Stomach (tissue), 9 donors: Measurements from ENCODE around the gene MARCHF11. TPM values are rescaled to one million over a fixed set of nuclear protein-coding genes. Genes with fewer than 3 reads are reported as not detected.

Experiments used
- DNase-seq, 2 donors: peaks; one replicate each; pipeline versions ENCODE4 v3.0.0 to v3.0.0-alpha.2; 2013 to 2019
- H3K27ac ChIP-seq, 5 donors: fragments of 200-600 bp in 4 of 5; sonication (generic) in 4 of 5; one replicate each; pipeline ENCODE4 v1.5.1; 2013 to 2019; ENCODE audit warnings: mild to moderate bottlenecking in 1 of 5, moderate library complexity in 1 of 5
- H3K27me3 ChIP-seq, 3 donors: fragments of 200-600 bp; sonication (generic); one replicate each; pipeline ENCODE4 v1.5.1; 2017 to 2019; ENCODE audit warnings: mixed run types in 1 of 3
- H3K36me3 ChIP-seq, 4 donors: fragments of 200-600 bp; sonication (generic); 1 replicate in 3 of 4; 2 replicates in 1 of 4; pipeline ENCODE4 v1.5.1; 2016 to 2019
- H3K4me1 ChIP-seq, 4 donors: fragments of 200-600 bp; sonication (generic); one replicate each; pipeline ENCODE4 v1.5.1; 2016 to 2019
- H3K4me3 ChIP-seq, 4 donors: fragments of 200-600 bp; sonication (generic) in 3 of 4; one replicate each; pipeline ENCODE4 v1.5.1; 2016 to 2019; ENCODE audit warnings: mild to moderate bottlenecking in 1 of 4
- H3K9me3 ChIP-seq, 4 donors: fragments of 200-600 bp; sonication (generic); one replicate each; pipeline ENCODE4 v1.5.1; 2016 to 2019
- EP300 ChIP-seq: sonication (generic); formaldehyde crosslinking; IDR thresholded peaks from one replicate; pipeline ENCODE4 v1.6.1; 2017; ENCODE audit warnings: antibody characterized with exemption
- POLR2A ChIP-seq, 4 donors: fragments of 450-650 bp; IDR thresholded peaks; one replicate each; pipeline ENCODE4 v1.6.1; 2016; ENCODE audit warnings: antibody characterized with exemption in 4 of 4, control low read depth in 2 of 4, mild to moderate bottlenecking in 1 of 4, moderate library complexity in 1 of 4
- POLR2AphosphoS5 ChIP-seq, 3 donors: sonication (generic); formaldehyde crosslinking; IDR thresholded peaks; one replicate each; pipeline ENCODE4 v1.6.1; 2016; ENCODE audit warnings: antibody characterized with exemption in 3 of 3
- WGBS, 5 donors: extraction: QIAGEN DNeasy Blood & Tissue Kit in 3 of 5; methylation state at CpG; one replicate each; pipeline versions ENCODE4 v1.1.5 to v1.1.7; 2013 to 2018; 5-methylcytosine and 5-hydroxymethylcytosine counted together
- intact Hi-C: fragments of 100-400 bp; cut with DNase I; formaldehyde crosslinking; loops from one replicate; pipeline ENCODE4 v1.15.1; 2023; ENCODE audit warnings: low total_unique reads
- polyA plus RNA-seq, 3 donors: library from polyadenylated mRNA; stranded (reverse); fragments of 200-250 nt; gene quantifications; one replicate each; pipeline ENCODE4 v1.2.3, GENCODE V29; 2013
- total RNA-seq, 5 donors: library from RNA; depleted of rRNA; stranded (reverse); fragments of >200 nt; gene quantifications; one replicate each; pipeline versions ENCODE4 v1.1.0 to v1.2.3, GENCODE V29; 2014 to 2016
- TF ChIP-seq, protein P1 (sequence below), 7 experiments: fragments of 450-650 bp in 4 of 7; fragments of 200-600 bp in 3 of 7; sonication (generic) in 3 of 7; IDR thresholded peaks; one replicate each; pipeline ENCODE4 v1.5.1; 2016 to 2019; ENCODE audit warnings: antibody characterized with exemption in 7 of 7, control low read depth in 2 of 7, mild to moderate bottlenecking in 1 of 7
- donor health status: healthy with polysubstance abuse.
- donor health status: Bipolar disorder and iron deficiency.
- donor health status: healthy.

The MARCHF11 gene
- total and polyA plus RNA-seq, 8 donors = not detected

DNA sequence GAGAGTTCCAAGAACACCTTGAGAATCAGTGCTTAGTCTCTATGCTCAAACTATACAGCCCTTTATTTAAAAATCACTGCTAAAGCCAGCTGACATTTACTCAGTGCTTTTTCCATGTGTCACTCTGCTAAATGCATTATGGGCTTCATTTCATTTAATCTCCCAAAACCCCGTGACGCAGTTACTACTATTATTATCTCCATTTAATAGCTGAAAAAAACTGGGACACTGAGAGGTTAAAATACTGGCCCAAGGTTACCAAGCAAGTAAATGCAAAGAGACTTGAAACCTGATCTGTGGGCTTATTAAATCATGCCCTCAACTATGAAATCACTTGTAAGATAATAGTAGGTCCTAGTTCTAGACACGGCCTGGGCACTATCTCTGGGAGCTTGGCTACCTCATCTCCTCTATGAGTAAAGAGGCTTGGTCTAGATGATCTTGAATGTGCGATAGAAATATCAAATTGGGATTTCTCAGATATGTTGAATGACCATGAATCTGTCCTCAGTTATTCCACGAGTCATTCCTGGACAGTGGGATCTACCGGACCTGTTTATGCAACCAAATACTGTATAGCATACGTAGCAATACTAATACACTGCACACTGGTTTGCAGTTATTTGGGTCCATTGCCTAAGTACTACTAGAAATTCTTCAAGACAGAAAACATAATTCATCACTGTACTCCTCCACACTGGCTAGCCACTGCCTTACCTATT, 32.3 kb downstream of the MARCHF11 start:
- 61 to 76% (median 74%) methylated on average over 7 of the region's 7 CpGs for WGBS, 5 donors
- Histone ChIP-seq H3K9me3 (peaks cover 0 to 6% (median 3%) of the 10 kb centered on the region in 4 donors), H3K27ac (no peak overlapping the region), H3K4me1 (no peaks in the 10 kb centered on the region), H3K36me3 (no peaks in the 10 kb centered on the region), H3K27me3 (no peaks in the 10 kb centered on the region), H3K4me3 (no peak overlapping the region)
- TF ChIP-seq EP300 (no peak), POLR2A (IDR thresholded peaks at IDR 0.05) (no peak), POLR2AphosphoS5 (IDR thresholded peaks at IDR 0.05) (no peak)
- TF ChIP-seq, protein P1, sequence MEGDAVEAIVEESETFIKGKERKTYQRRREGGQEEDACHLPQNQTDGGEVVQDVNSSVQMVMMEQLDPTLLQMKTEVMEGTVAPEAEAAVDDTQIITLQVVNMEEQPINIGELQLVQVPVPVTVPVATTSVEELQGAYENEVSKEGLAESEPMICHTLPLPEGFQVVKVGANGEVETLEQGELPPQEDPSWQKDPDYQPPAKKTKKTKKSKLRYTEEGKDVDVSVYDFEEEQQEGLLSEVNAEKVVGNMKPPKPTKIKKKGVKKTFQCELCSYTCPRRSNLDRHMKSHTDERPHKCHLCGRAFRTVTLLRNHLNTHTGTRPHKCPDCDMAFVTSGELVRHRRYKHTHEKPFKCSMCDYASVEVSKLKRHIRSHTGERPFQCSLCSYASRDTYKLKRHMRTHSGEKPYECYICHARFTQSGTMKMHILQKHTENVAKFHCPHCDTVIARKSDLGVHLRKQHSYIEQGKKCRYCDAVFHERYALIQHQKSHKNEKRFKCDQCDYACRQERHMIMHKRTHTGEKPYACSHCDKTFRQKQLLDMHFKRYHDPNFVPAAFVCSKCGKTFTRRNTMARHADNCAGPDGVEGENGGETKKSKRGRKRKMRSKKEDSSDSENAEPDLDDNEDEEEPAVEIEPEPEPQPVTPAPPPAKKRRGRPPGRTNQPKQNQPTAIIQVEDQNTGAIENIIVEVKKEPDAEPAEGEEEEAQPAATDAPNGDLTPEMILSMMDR (IDR thresholded peaks at IDR 0.05) = no peak
- intact Hi-C loops = no loop called here
- DNase-seq = no peak

DNA sequence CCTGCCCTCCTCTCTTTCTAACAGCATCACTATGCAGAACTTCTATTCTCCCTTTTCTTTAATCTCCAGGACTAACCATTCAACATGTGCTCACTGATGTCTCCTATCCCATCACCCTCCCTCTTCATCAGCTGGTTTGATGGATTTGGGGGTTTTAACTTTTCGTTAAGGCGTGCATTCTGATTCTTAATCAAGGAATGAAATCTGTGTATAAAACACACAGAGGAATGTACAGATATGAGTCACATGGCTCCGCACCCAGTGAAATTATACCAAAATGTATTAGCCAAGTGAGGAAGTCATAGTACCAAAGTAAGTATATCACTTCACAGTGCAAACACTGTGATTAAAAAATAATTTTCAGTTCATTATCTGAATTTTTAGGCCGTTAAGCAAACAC, 35.2 kb downstream of the MARCHF11 start:
- Histone ChIP-seq H3K27ac (no peak overlapping the region), H3K9me3 (peaks cover 0 to 3% (median under 1%) of the 10 kb centered on the region in 4 donors), H3K27me3 (no peaks in the 10 kb centered on the region), H3K4me3 (no peak overlapping the region), H3K4me1 (no peaks in the 10 kb centered on the region), H3K36me3 (no peaks in the 10 kb centered on the region)
- intact Hi-C loops = no loop called here
- TF ChIP-seq, protein P1 (IDR thresholded peaks at IDR 0.05) = no peak
- TF ChIP-seq POLR2AphosphoS5 (IDR thresholded peaks at IDR 0.05) (no peak), EP300 (no peak), POLR2A (IDR thresholded peaks at IDR 0.05) (no peak)
- DNase-seq = no peak
- 77 to 83% (median 81%) methylated on average over 4 of the region's 4 CpGs for WGBS, 5 donors

DNA sequence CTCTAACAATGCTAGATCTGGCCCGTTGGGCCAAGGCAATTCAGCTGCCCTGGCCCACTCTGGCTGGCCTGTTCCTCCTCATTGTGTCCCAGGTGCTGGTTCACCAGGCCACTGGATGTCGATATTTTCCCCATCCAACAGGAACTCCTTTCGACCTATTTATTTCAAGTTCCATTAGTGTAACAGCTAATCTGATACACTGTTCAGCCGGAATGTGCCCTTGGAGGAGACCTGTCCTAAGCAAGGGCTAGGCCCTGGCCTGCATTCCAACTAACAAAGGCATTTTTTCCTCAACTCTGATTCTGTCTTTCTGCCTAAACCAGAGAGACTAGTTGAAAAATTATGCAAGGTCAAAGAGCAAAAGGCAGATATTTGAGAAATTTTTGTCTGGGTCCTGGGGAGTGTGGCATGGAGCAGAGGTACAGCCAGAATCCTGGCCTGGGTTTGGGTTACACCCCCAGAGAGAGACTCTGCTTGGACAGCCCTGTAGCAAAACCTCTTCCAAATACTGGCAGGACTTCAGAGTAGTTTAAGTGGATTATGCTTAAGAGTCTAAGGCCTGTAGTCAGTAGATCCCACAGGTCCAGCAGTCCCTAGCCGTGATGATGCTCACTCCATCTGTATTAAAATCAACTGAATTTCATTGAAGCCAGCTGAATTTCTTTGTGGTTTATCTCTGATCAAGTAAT, 36.1 kb downstream of the MARCHF11 start:
- intact Hi-C loops = no loop called here
- no peak for TF ChIP-seq POLR2AphosphoS5 (IDR thresholded peaks at IDR 0.05)
- TF ChIP-seq, protein P1 (IDR thresholded peaks at IDR 0.05) = no peak
- TF ChIP-seq POLR2A (IDR thresholded peaks at IDR 0.05) = no peak
- no peak for TF ChIP-seq EP300
- DNase-seq = no peak
- H3K27me3 ChIP-seq = no peaks in the 10 kb centered on the region
- peaks cover 0 to 10% (median 5%) of the 10 kb centered on the region in 4 donors for H3K9me3 ChIP-seq
- no peak overlapping the region for H3K27ac ChIP-seq
- no peak overlapping the region for H3K4me3 ChIP-seq
- no peaks in the 10 kb centered on the region for H3K36me3 ChIP-seq
- 44 to 58% (median 55%) methylated on average over 5 of the region's 5 CpGs for WGBS, 5 donors
- H3K4me1 ChIP-seq = no peaks in the 10 kb centered on the region

DNA sequence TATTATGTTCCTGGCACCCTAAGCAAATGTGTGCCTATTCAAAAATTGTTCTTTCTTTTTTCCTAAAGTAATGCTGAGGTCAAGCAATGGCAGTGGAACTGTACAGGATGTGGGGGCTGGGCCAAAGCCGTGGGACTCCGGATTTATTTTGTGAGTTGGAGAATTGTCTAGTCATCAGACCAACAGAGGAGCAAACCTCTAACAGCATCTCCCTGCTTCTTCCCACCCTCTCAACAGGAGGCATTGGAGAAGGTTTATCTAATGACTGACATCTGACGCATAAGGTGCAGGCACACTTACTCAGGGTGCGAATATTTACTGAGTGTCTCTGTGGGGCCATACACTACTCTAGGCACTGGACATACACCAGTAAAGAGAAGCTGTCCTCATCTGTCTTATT, 38.6 kb downstream of the MARCHF11 start:
- WGBS, 5 donors = 54 to 74% (median 69%) methylated on average over 4 of the region's 4 CpGs

More for the DNA sequence above, 38.6 kb downstream of the MARCHF11 start:
- DNase-seq = no peak
- Histone ChIP-seq H3K27me3 (no peaks in the 10 kb centered on the region), H3K9me3 (peaks cover 3 to 27% (median 16%) of the 10 kb centered on the region in 4 donors), H3K4me3 (no peak overlapping the region), H3K36me3 (no peaks in the 10 kb centered on the region), H3K27ac (no peak overlapping the region), H3K4me1 (no peaks in the 10 kb centered on the region)
- intact Hi-C loops = no loop called here
- TF ChIP-seq POLR2A (IDR thresholded peaks at IDR 0.05) = no peak
